Fibroblast of mammary gland (primary cell): ENCODE data around the gene NINL.
A peak's percentile ranks its signal among the peaks of the same experiment; 100 is the strongest.

Experiments
- DNase-seq: peaks from one replicate; pipeline ENCODE4 v3.0.0-alpha.2; 2010; ENCODE audit warnings: low read depth
- H3K4me3 ChIP-seq: 2 replicates; pipeline ENCODE4 v1.5.1; 2011; ENCODE audit warnings: low read depth, mild to moderate bottlenecking, low read length, moderate library complexity; ENCODE audit not compliant: control insufficient read depth
- CTCF ChIP-seq: conservative IDR thresholded peaks from 2 replicates; pipeline ENCODE4 v1.5.1; 2011; ENCODE audit warnings: low read depth, low read length, inconsistent platforms; ENCODE audit not compliant: control insufficient read depth, insufficient read depth

Gene NINL

GRCh38 chr20:25471020-25471419 is 114.3 kb downstream of the NINL start:
- no peak overlapping the region for H3K4me3 ChIP-seq
- TF ChIP-seq CTCF: no peak

GRCh38 chr20:25470045-25470444 is 115.3 kb downstream of the NINL start:
- DNase-seq: peak; percentile 49

More at GRCh38 chr20:25471020-25471419, 114.3 kb downstream of the NINL start:
- no peak for DNase-seq

GRCh38 chr20:25469558-25469957 is 115.8 kb downstream of the NINL start:
- H3K4me3 ChIP-seq: no peak overlapping the region
- no peak for DNase-seq
- no peak for TF ChIP-seq CTCF

More at GRCh38 chr20:25470045-25470444, 115.3 kb downstream of the NINL start:
- TF ChIP-seq CTCF: peak; percentile 42
- H3K4me3 ChIP-seq: no peak overlapping the region

- DNase-seq: no peak
- no peak for TF ChIP-seq CTCF
- no peak overlapping the region for H3K4me3 ChIP-seq
Observed at GRCh38 chr20:25468126-25469075, 116.9 kb downstream of the NINL start.

- H3K4me3 ChIP-seq: no peak overlapping the region
- TF ChIP-seq CTCF: no peak
- no peak for DNase-seq
Observed at GRCh38 chr20:25467441-25467840, 117.9 kb downstream of the NINL start.

GRCh38 chr20:25466846-25467245 is 118.5 kb downstream of the NINL start:
- DNase-seq: no peak
- no peak overlapping the region for H3K4me3 ChIP-seq
- TF ChIP-seq CTCF: no peak
